H1 (cell line): ENCODE data around the gene SLC15A1. TPM values are rescaled to one million over a fixed set of nuclear protein-coding genes. Genes with fewer than 3 reads are reported as not detected.

Source experiments
- CTCF ChIA-PET: fragments of 300-600 bp; sonication (Branson Sonifier 250); formaldehyde crosslinking; loops from one replicate; lab custom pipeline; 2021; ENCODE audit not compliant: partially characterized antibody; lab: Charles Lee
- POLR2A ChIA-PET: fragments of 300-600 bp; sonication (Branson Sonifier 250); formaldehyde crosslinking; loops from one replicate; lab custom pipeline; 2021; ENCODE audit warnings: inconsistent platforms; ENCODE audit not compliant: partially characterized antibody; lab: Charles Lee
- DNase-seq, 2 experiments: peaks; one replicate each; pipeline versions ENCODE4 v3.0.0 to v3.0.0-alpha.2; 2010 to 2022; ENCODE audit warnings: low spot score in 2 of 2, low read depth in 1 of 2, mixed read lengths in 1 of 2
- FAIRE-seq: peaks from 2 replicates; lab custom pipeline; 2011; peaks lifted over from hg19 to GRCh38; lab: Jason Lieb, UNC
- H2AFZ ChIP-seq: 2 replicates; pipeline ENCODE4 v1.8.1; 2012; ENCODE audit warnings: low read length, inconsistent platforms
- H2AK5ac ChIP-seq: 2 replicates; pipeline ENCODE4 v1.6.1; 2013; ENCODE audit warnings: low read depth, low read length
- H2BK120ac ChIP-seq: replicated peaks from 2 replicates; pipeline ENCODE3; 2013; ENCODE audit warnings: low read depth, low read length, inconsistent platforms
- H2BK12ac ChIP-seq: 2 replicates; pipeline ENCODE4 v1.6.1; 2013; ENCODE audit warnings: low read depth, low read length
- H2BK15ac ChIP-seq: 2 replicates; pipeline ENCODE4 v1.6.1; 2013; ENCODE audit warnings: low read length
- H2BK20ac ChIP-seq: 2 replicates; pipeline ENCODE4 v1.6.1; 2013; ENCODE audit warnings: low read length
- H2BK5ac ChIP-seq: 2 replicates; pipeline ENCODE4 v1.6.1; 2013; ENCODE audit warnings: low read depth, low read length
- H3K14ac ChIP-seq: 2 replicates; pipeline ENCODE4 v1.6.1; 2013; ENCODE audit warnings: inconsistent platforms; ENCODE audit not compliant: insufficient read length
- H3K18ac ChIP-seq: 2 replicates; pipeline ENCODE4 v1.6.1; 2013; ENCODE audit warnings: low read length; ENCODE audit errors: extremely low read depth
- H3K23ac ChIP-seq: 2 replicates; pipeline ENCODE4 v1.6.1; 2013; ENCODE audit warnings: inconsistent platforms; ENCODE audit not compliant: insufficient read length
- H3K23me2 ChIP-seq: 2 replicates; pipeline ENCODE4 v1.6.1; 2013; ENCODE audit warnings: low read depth, low read length
- H3K27ac ChIP-seq: 2 replicates; pipeline ENCODE4 v1.6.1; 2011; ENCODE audit warnings: low read depth, low read length, inconsistent platforms
- H3K27me3 ChIP-seq, 4 experiments: replicated peaks in 1 of 4; 1 replicate in 1 of 4; 2 replicates in 3 of 4; pipeline versions ENCODE4 v1.6.1 to v1.8.1; 2011 to 2013; ENCODE audit warnings: low read length in 3 of 4, mild to moderate bottlenecking in 3 of 4, inconsistent platforms in 2 of 4, mixed read lengths in 2 of 4, moderate library complexity in 1 of 4; ENCODE audit not compliant: control insufficient read depth in 3 of 4, insufficient read depth in 3 of 4; ENCODE audit errors: extremely low read depth in 1 of 4
- H3K36me3 ChIP-seq, 4 experiments: 2 replicates each; pipeline versions ENCODE4 v1.6.1 to v1.8.1; 2011 to 2013; ENCODE audit warnings: mild to moderate bottlenecking in 4 of 4, low read length in 3 of 4, moderate library complexity in 2 of 4, control low read depth in 1 of 4, inconsistent platforms in 1 of 4; ENCODE audit not compliant: insufficient read depth in 4 of 4, control insufficient read depth in 2 of 4
- H3K4ac ChIP-seq: replicated peaks from 2 replicates; pipeline ENCODE3; 2013; ENCODE audit warnings: low read length, low read depth, mixed read lengths, inconsistent platforms; ENCODE audit not compliant: insufficient read length
- H3K4me1 ChIP-seq, 4 experiments: replicated peaks in 1 of 4; 1 replicate in 1 of 4; 2 replicates in 3 of 4; pipeline versions ENCODE4 v1.6.1 to v1.8.1; 2011 to 2013; ENCODE audit warnings: low read length in 3 of 4, inconsistent platforms in 2 of 4, mixed read lengths in 1 of 4; ENCODE audit not compliant: insufficient read depth in 4 of 4, control insufficient read depth in 3 of 4
- H3K4me2 ChIP-seq, 2 experiments: 2 replicates each; pipeline versions ENCODE4 v1.6.1 to v1.8.1; 2011 to 2013; ENCODE audit warnings: low read depth in 2 of 2, low read length in 2 of 2, control low read depth in 1 of 2, inconsistent platforms in 1 of 2, mild to moderate bottlenecking in 1 of 2; ENCODE audit not compliant: insufficient read depth in 1 of 2
- H3K4me3 ChIP-seq, 4 experiments: fragments of 200-600, 300-600 bp in 1 of 4; sonication (generic), shearing (Covaris generic), sonication (Bioruptor Twin) in 1 of 4; 2 replicates each; pipeline versions ENCODE4 v1.5.1 to v1.8.1; 2011 to 2016; ENCODE audit warnings: low read length in 4 of 4, low read depth in 3 of 4, control low read depth in 2 of 4, inconsistent platforms in 2 of 4, mild to moderate bottlenecking in 2 of 4, mixed read lengths in 1 of 4, moderate library complexity in 1 of 4; ENCODE audit not compliant: insufficient read depth in 2 of 4; ENCODE audit errors: extremely low read depth in 1 of 4
- H3K56ac ChIP-seq: replicated peaks from 2 replicates; pipeline ENCODE3; 2013; ENCODE audit warnings: low read depth, mild to moderate bottlenecking, mixed read lengths, low read length, inconsistent platforms; ENCODE audit not compliant: insufficient read length
- H3K79me1 ChIP-seq: 2 replicates; pipeline ENCODE4 v1.6.1; 2013; ENCODE audit warnings: low read depth, low read length, control low read depth
- H3K79me2 ChIP-seq, 2 experiments: 2 replicates each; pipeline versions ENCODE4 v1.6.1 to v1.8.1; 2012 to 2013; ENCODE audit warnings: low read length in 2 of 2, mild to moderate bottlenecking in 2 of 2, inconsistent platforms in 1 of 2; ENCODE audit not compliant: insufficient read depth in 2 of 2, control insufficient read depth in 1 of 2
- H3K9ac ChIP-seq, 4 experiments: replicated peaks in 1 of 4; 1 replicate in 1 of 4; 2 replicates in 3 of 4; pipeline versions ENCODE4 v1.6.1 to v1.8.1; 2011 to 2013; ENCODE audit warnings: low read depth in 3 of 4, low read length in 3 of 4, control low read depth in 2 of 4, mild to moderate bottlenecking in 2 of 4, moderate library complexity in 2 of 4, inconsistent platforms in 1 of 4; ENCODE audit errors: extremely low read depth in 1 of 4
- H3K9me3 ChIP-seq, 2 experiments: 2 replicates each; pipeline versions ENCODE4 v1.6.1 to v1.8.1; 2012 to 2013; ENCODE audit warnings: mild to moderate bottlenecking in 2 of 2, moderate library complexity in 2 of 2, control low read depth in 1 of 2, inconsistent platforms in 1 of 2, low read depth in 1 of 2, low read length in 1 of 2, mixed read lengths in 1 of 2; ENCODE audit not compliant: insufficient read depth in 2 of 2
- H4K20me1 ChIP-seq, 2 experiments: replicated peaks in 1 of 2; 2 replicates each; pipeline versions ENCODE3 to v1.8.1; 2011 to 2013; ENCODE audit warnings: inconsistent platforms in 2 of 2, low read length in 2 of 2, mild to moderate bottlenecking in 1 of 2; ENCODE audit not compliant: insufficient read depth in 2 of 2, control insufficient read depth in 1 of 2
- H4K5ac ChIP-seq: 2 replicates; pipeline ENCODE4 v1.6.1; 2013; ENCODE audit warnings: low read length, low read depth, mixed read lengths, inconsistent platforms; ENCODE audit not compliant: insufficient read length
- H4K8ac ChIP-seq: 2 replicates; pipeline ENCODE4 v1.8.0; 2013; ENCODE audit warnings: mild to moderate bottlenecking, moderate library complexity, low read length, inconsistent platforms; ENCODE audit not compliant: insufficient read depth; ENCODE audit errors: extremely low read depth
- H4K91ac ChIP-seq: replicated peaks from 2 replicates; pipeline ENCODE3; 2013; ENCODE audit warnings: low read length, mixed read lengths, inconsistent platforms; ENCODE audit not compliant: insufficient read length
- BRCA1 ChIP-seq: IDR thresholded peaks from 2 replicates; pipeline ENCODE4 v1.6.1; 2012; ENCODE audit warnings: low read depth, low read length, improper control_type of control experiment
- CREB1 ChIP-seq: IDR thresholded peaks from 2 replicates; pipeline ENCODE4 v1.6.1; 2012; ENCODE audit warnings: inconsistent platforms
- TCF12 ChIP-seq: IDR thresholded peaks from 2 replicates; pipeline ENCODE4 v1.6.1; 2011; ENCODE audit warnings: low read depth, mild to moderate bottlenecking, low read length
- WGBS, 2 experiments: shearing (Covaris generic) in 1 of 2; methylation state at CpG; one replicate each; pipeline versions ENCODE4 v1.1.6 to v1.1.7; 2013 to 2015; ENCODE audit warnings: low lambda C conversion rate in 2 of 2, mixed read lengths in 2 of 2, inconsistent platforms in 1 of 2, low coverage in 1 of 2, missing lambda C conversion rate in 1 of 2; ENCODE audit not compliant: insufficient replicate concordance in 2 of 2, insufficient coverage in 1 of 2, insufficient read length in 1 of 2; ENCODE audit errors: extremely low coverage in 1 of 2, missing lambda C conversion rate in 1 of 2; 5-methylcytosine and 5-hydroxymethylcytosine counted together
- polyA plus RNA-seq, 7 experiments: library from polyadenylated mRNA; depleted of rRNA in 3 of 7; stranded (reverse) in 5 of 7; unstranded in 2 of 7; fragments of >200 nt in 5 of 7; fragments of 200-250 nt in 2 of 7; gene quantifications; 1 replicate in 5 of 7; 2 replicates in 1 of 7; 4 replicates in 1 of 7; pipeline versions ENCODE4 v1.2.1 to v1.2.3, GENCODE V29; 2011 to 2013; ENCODE audit warnings: missing spikeins in 2 of 7, mixed read lengths in 2 of 7
- total RNA-seq: library from RNA; stranded (reverse); fragmentation: NEBNext Ultra II Directional; extraction: Animal tissue kit (Norgen Biotek cat#: 25700); gene quantifications from 2 replicates; pipeline ENCODE4 v1.2.1, GENCODE V29; 2021

SLC15A1 gene
- total and polyA plus RNA-seq, 2 of the 8 experiments (the other 6 are each of a cell fraction or from before 2014, with no cell fraction given) = 1.3 to 2.4 TPM

DNA sequence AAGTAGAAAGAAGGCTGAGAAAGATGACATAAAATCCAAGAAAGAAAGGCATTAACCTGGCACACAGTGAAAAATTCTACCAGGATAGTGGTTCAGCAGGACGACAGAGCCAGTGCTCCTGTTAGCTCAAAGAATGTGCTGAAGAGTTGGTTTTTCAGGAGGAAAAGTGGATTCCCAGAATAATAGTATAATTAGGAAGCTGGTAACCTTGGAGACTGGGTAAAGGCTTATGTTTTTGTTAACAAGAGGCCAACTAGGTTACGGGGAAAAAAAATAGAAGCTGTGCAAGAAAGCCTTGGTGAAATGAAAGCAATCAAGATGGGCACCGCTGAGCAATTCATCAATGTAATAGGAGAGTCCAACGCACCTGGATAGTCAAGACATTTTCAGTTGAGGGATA lies 54.7 kb downstream of the SLC15A1 start:
- CTCF ChIA-PET = interaction anchor here (0.7 kb wide), 2 partner anchors 142 to 172 kb away, joined by 3 read pairs; no protein-coding TSS in a partner anchor
- TF ChIP-seq BRCA1 (no peak), CREB1 (no peak), TCF12 (no peak)

More for the DNA sequence above, 54.7 kb downstream of the SLC15A1 start:
- no peak overlapping the region for H2BK15ac ChIP-seq
- H3K56ac ChIP-seq = no peak overlapping the region
- H3K9ac ChIP-seq = no peak overlapping the region
- H3K36me3 ChIP-seq = no peaks in the 10 kb centered on the region
- no peak overlapping the region for H3K4me2 ChIP-seq
- no peak overlapping the region for H2AK5ac ChIP-seq
- no peaks in the 10 kb centered on the region for H3K79me2 ChIP-seq
- H2BK5ac ChIP-seq = no peak overlapping the region
- no peaks in the 10 kb centered on the region for H3K27me3 ChIP-seq
- POLR2A ChIA-PET = no interaction called here
- H2BK12ac ChIP-seq = no peak overlapping the region
- no peak overlapping the region for H3K14ac ChIP-seq
- no peak overlapping the region for H3K18ac ChIP-seq
- H3K23ac ChIP-seq = no peak overlapping the region
- H2BK20ac ChIP-seq = no peak overlapping the region
- FAIRE-seq (no peak), DNase-seq (no peak)
- H3K4ac ChIP-seq = no peak overlapping the region
- H2BK120ac ChIP-seq = no peak overlapping the region
- H4K20me1 ChIP-seq = no peaks in the 10 kb centered on the region
- H3K4me1 ChIP-seq = no peaks in the 10 kb centered on the region
- WGBS, 2 experiments = 84% methylated on average over 4 of the region's 4 CpGs; no CpG with 5 or more reads in 1 of the 2 experiments
- no peak overlapping the region for H4K5ac ChIP-seq
- no peaks in the 10 kb centered on the region for H3K9me3 ChIP-seq
- H3K27ac ChIP-seq = no peak overlapping the region
- H2AFZ ChIP-seq = no peak overlapping the region
- H3K4me3 ChIP-seq = no peak overlapping the region
- H4K91ac ChIP-seq = no peak overlapping the region
- no peak overlapping the region for H4K8ac ChIP-seq
- H3K79me1 ChIP-seq = no peaks in the 10 kb centered on the region
- H3K23me2 ChIP-seq = no peaks in the 10 kb centered on the region
